GM10266 (cell line): ENCODE measurements around the gene FYCO1.
"Not testable (repeated sequence)": the region's sequence is repeated elsewhere in the genome, so short reads cannot be mapped to it uniquely, and the experiment has no call there.

ENCODE experiments used
- DNase-seq: peaks from one replicate; pipeline ENCODE4 v3.0.0; 2012; ENCODE audit errors: extremely low spot score
- TF ChIP-seq, protein P1 (sequence below): IDR thresholded peaks from 2 replicates; pipeline ENCODE4 v1.5.1; 2012; ENCODE audit warnings: mild to moderate bottlenecking, low read depth; ENCODE audit not compliant: control insufficient read depth, insufficient read depth; ENCODE audit errors: missing control alignments

The FYCO1 gene

DNA sequence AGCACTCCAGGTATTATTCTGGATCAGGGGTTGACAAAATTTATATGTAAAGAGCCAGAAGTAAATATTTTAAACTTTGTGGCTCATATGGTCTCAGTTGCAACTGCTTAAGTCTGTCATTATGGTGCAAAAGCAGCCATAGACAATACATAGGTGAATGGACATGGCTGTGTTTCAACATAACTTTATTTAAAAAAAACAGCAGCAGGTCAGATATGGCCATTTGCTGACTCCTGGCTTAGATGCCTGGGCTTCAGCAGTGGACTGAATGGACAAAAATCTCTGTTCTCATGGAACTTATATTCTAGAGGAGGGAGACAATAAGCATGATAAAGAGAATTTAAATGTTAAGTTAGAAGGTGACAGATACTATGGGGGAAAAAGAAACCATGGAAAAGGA, 11.7 kb upstream of the FYCO1 start:
- DNase-seq: no peak
- TF ChIP-seq, protein P1, sequence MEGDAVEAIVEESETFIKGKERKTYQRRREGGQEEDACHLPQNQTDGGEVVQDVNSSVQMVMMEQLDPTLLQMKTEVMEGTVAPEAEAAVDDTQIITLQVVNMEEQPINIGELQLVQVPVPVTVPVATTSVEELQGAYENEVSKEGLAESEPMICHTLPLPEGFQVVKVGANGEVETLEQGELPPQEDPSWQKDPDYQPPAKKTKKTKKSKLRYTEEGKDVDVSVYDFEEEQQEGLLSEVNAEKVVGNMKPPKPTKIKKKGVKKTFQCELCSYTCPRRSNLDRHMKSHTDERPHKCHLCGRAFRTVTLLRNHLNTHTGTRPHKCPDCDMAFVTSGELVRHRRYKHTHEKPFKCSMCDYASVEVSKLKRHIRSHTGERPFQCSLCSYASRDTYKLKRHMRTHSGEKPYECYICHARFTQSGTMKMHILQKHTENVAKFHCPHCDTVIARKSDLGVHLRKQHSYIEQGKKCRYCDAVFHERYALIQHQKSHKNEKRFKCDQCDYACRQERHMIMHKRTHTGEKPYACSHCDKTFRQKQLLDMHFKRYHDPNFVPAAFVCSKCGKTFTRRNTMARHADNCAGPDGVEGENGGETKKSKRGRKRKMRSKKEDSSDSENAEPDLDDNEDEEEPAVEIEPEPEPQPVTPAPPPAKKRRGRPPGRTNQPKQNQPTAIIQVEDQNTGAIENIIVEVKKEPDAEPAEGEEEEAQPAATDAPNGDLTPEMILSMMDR: no peak

DNA sequence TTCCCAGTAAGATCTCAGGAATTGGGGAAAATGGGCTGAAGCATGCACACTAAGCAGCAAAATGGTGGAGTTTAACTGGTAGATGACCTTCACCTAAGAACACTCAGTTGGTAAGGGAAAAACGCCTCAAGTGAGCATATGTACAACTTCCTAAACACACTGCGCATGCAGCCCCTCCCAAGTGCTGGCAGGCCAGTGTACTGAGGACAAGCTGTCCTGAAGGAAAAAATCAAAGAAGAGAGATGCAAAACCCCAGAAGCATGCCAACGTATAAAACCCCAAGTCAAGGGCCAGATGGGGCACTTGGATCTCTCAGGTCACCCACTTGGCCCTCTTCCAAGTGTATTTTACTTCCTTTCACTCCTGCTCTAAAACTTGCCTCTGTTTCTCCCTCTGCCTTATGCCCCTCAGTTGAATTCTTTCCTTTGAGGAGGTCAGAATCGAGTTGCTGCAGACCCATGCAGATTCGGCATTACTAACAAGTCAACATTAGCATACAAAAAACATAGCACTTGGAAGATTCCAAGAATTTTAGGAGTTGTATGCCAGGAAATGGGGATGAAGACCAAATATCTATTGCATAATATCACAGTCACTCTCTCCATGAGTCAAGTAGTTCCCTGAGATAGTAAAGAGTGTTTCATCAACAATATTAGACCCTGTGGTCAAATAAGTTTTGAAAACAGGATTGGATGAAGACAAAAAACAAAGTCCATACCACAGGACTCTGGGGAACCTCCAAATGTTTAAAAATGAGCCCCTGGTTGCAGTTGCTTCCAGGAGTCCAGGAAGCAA, 10.8 kb upstream of the FYCO1 start:
- no peak for DNase-seq
- TF ChIP-seq, protein P1: no peak

DNA sequence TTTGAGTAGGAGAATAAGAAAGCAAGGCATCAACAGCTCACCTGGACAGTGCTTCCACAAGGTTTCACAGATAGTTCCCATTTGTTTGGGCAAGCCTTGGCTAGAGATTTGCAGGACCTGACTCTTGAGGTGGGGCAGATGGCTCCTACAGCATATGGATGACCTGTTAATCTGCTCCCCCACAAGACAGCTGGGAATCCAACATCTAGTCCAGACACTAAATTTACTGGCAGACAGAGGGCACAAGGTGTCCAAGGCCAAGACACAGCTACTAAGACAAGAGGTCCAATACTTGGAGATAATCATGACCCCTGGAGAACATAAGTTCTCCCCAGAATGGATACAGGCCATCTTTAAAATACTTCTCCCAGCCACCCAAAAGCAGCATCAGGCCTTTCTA, 8.1 kb upstream of the FYCO1 start:
- DNase-seq: not testable (repeated sequence)

DNA sequence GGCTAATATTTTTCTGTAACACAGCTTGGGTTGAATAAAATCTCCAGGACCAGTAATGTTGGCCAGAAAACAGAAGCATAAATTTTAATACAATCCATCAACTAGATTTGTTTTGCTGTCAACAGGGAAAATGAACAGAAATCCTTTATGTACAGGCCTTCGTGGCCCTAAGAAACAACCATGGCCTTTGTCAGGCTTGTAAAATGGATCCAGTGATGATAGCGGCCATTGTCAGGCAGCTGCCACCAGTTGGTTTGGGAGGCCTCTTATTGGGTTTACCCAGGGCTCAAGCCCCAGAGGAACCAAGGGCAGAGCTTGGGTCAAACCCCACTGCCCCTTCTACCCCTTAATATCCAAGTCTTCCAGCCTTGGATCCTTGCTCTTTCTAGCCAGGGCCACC, 5.6 kb upstream of the FYCO1 start:
- TF ChIP-seq, protein P1: no peak
- DNase-seq: no peak

DNA sequence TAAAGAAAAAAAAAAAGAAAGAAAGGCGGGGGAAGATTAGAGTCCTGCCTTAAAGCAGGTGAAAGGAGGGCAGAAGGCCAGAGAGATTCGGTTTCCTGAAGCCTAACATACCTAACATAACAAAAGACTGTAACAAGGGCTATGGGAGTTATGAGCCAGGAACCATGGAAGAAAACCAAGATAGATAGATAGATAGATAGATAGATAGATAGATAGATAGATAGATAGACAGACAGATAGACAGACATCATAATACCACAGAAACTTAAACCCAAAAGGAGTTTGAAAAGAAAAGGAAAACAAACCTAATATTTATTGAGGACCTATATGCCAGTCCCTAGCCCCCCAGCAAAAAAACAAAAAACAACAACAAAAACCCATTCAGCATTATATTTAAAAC, 2.3 kb upstream of the FYCO1 start:
- no peak for DNase-seq
- TF ChIP-seq, protein P1: no peak

DNA sequence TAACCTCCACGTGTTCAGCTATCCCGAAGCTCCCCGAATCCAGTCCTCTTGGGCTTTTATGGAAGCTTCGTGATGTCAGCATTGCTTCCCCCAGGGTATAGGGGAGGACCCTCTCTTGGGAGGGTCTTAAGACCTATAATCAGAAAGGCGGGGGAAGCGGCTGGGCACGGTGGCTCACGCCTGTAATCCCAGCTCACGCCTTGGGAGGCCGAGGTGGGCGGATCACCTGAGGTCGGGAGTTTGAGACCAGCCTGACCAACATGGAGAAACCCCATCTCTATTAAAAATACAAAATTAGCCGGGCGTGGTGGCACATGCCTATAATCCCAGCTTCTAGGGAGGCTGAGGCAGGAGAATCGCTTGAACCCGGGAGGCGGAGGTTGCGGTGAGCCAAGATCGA, 1.9 kb upstream of the FYCO1 start:
- not testable (repeated sequence) for DNase-seq

DNA sequence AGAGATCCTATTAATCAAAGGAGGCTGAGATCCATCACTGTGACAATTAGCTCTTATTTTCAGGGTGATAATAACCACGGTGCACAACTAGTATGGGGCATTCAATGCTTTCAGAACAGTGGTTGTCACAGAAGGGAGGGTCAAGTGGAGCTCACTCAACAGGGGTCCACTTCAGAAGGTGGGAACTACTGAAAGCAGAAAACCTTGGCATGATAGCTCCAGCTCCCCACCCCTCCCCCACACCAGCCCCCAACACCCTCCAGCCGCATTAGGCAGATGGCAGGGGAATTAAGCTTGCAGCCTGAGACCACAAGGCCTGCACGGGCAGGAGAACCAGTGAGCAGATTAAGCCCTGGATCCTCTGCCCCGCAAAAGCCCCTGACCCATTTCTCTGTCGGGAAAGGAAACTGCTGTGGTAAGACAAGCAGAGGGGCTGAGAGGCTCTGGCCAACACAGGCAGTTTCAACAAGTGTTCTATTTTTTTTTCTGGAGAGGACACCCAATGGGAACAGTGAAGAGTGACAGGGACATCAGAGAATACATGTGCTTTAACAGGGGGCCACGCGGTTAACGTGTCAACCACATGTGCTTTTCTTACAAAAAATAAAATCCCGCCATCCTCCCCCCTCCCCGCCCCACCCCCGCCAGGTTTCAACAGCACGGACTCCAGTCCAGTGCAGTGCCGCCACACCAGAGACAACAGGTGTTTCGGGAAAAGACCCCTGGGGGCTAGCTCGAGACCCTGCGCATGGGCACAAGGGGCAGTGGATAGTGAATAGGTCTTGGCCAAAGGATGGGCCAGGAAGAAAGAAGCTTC, 997 bp downstream of the FYCO1 start:
- TF ChIP-seq, protein P1: no peak
- DNase-seq: peak; percentile 65

DNA sequence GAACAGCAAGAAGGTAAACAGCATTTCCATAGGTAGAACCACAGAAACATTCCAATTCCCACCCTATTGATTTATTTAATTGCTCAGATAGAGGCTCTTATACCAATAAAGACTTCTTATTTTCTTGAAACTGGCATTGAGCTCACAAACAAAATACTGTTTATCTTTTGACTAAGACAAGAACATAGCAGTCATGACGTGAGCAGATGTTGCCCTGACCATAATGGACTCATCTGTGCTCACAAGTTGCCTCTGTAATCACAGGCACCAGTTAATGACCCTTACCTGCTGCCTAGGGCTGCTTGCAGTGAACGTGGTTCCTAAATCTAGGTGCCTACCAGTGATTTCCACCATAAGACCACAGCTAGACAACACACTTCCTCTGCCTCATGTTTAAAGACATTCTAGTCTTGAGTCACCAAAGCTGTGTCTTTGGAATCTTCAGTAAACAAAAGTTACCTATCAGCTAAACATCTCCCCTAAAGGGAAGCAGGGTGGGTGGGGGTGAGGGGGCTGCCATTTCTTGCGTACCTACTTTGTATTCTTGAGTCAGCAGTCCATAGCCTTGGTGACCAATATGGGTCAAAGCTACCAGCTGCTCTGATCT, 2.1 kb downstream of the FYCO1 start:
- no peak for DNase-seq
- TF ChIP-seq, protein P1: no peak
